ENCODE data around the gene DMRTC2. TPM values are rescaled to one million over a fixed set of nuclear protein-coding genes. Genes with fewer than 3 reads are reported as not detected.
A peak's percentile ranks its signal among the peaks of the same experiment; 100 is the strongest.

Gene DMRTC2
- total and polyA plus RNA-seq, 2 donors (not counting 1 experiment from before 2014, with no cell fraction given) = not detected

- ATAC-seq (ENCODE audit: low read depth) = peak; percentile 23
These were observed 38.0 kb downstream of the DMRTC2 start, which contains the start of gene ARHGEF1 for GRCh38 chr19:41882568-41883462. TSS of gene ARHGEF1 (plus strand) at chr19:41883184. CDS start at chr19:41888083, 4,899 bp downstream.

More at GRCh38 chr19:41882568-41883462, 38.0 kb downstream of the DMRTC2 start, which contains the start of gene ARHGEF1:
- intact Hi-C loops (cut with micrococcal nuclease) = loop anchor here (5.0 kb wide), 1 partner anchor 194 kb away; the partner anchor contains the start of gene ZNF574
- Histone ChIP-seq H3K79me2 (ENCODE audit: control insufficient read depth, insufficient read depth, low read length) (peaks cover 89% of the 10 kb centered on the region), H3K9me3 (ENCODE audit: control extremely low read depth in 1 of 3, control insufficient read depth in 2 of 3, insufficient read depth in 1 of 3, low read length in 2 of 3) (no peaks in the 10 kb centered on the region), H3K27ac (ENCODE audit: low read length in 2 of 2) (peak within 1 kb of the TSS; percentile 72 to 87), H3K36me3 (replicated peaks in 1 of 2; ENCODE audit: control extremely low read depth in 1 of 2, control insufficient read depth in 1 of 2, extremely low read depth in 1 of 2, insufficient read depth in 2 of 2, low read length in 1 of 2) (peaks cover 0 to 44% of the 10 kb centered on the region in 2 experiments), H3K4me3 (ENCODE audit: control extremely low read depth in 1 of 5, extremely low read depth in 1 of 5, insufficient read depth in 1 of 5, low read depth in 2 of 5, low read length in 4 of 5) (peak within 1 kb of the TSS; percentile 83 to 100 (median 97)), H2AFZ (ENCODE audit: insufficient read depth, low read depth, low read length, poor library complexity, severe bottlenecking) (peak within 1 kb of the TSS; percentile 61), H3K9ac (ENCODE audit: low read length) (peak within 1 kb of the TSS; percentile 94), H4K20me1 (ENCODE audit: control insufficient read depth, insufficient read depth, low read length, poor library complexity, severe bottlenecking) (peaks cover 80% of the 10 kb centered on the region), H3K4me2 (replicated peaks; ENCODE audit: low read depth, low read length, poor library complexity, severe bottlenecking) (peak within 1 kb of the TSS; percentile 87), H3K4me1 (ENCODE audit: control insufficient read depth in 2 of 2, insufficient read depth in 2 of 2, low read length in 2 of 2) (peaks cover 68 to 82% of the 10 kb centered on the region in 2 donors), H3K27me3 (replicated peaks in 1 of 4; ENCODE audit: control extremely low read depth in 1 of 4, control insufficient read depth in 3 of 4, insufficient read depth in 4 of 4, low read length in 3 of 4) (no peaks in the 10 kb centered on the region)
- peak; percentile 82 for DNase-seq
- no peaks in the 10 kb centered on the region for H3K27me3 Mint-ChIP-seq
- H3K9me3 Mint-ChIP-seq (ENCODE audit: insufficient read depth) = no peaks in the 10 kb centered on the region
- TF ChIP-seq EZH2 (IDR thresholded peaks at IDR 0.05; ENCODE audit: borderline replicate concordance, insufficient read depth, low read depth, low read length, poor library complexity, severe bottlenecking) = no peak
- TF ChIP-seq, protein P1, sequence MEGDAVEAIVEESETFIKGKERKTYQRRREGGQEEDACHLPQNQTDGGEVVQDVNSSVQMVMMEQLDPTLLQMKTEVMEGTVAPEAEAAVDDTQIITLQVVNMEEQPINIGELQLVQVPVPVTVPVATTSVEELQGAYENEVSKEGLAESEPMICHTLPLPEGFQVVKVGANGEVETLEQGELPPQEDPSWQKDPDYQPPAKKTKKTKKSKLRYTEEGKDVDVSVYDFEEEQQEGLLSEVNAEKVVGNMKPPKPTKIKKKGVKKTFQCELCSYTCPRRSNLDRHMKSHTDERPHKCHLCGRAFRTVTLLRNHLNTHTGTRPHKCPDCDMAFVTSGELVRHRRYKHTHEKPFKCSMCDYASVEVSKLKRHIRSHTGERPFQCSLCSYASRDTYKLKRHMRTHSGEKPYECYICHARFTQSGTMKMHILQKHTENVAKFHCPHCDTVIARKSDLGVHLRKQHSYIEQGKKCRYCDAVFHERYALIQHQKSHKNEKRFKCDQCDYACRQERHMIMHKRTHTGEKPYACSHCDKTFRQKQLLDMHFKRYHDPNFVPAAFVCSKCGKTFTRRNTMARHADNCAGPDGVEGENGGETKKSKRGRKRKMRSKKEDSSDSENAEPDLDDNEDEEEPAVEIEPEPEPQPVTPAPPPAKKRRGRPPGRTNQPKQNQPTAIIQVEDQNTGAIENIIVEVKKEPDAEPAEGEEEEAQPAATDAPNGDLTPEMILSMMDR (IDR thresholded peaks at IDR 0.05) = no peak
- H3K4me3 Mint-ChIP-seq = peak within 1 kb of the TSS; percentile 93
- H3K27ac Mint-ChIP-seq = peak within 1 kb of the TSS; percentile 98
- ChIA-PET CTCF (interaction anchor here (0.5 to 7.3 kb wide), 7 partner anchors 9 to 152 kb away, joined by 3 to 180 read pairs (median 8); partner anchors contain the start of genes CD79A and RPS19), POLR2A (interaction anchor here (0.6 to 4.3 kb wide), 10 partner anchors 10 to 76 kb away, joined by 3 to 85 read pairs (median 7); partner anchors contain the start of genes ERFL, RABAC1 and RPS19)
- H3K4me1 Mint-ChIP-seq = peaks cover 77% of the 10 kb centered on the region
- WGBS (ENCODE audit: insufficient coverage) = under 1% methylated on average over 71 of the region's 80 CpGs
